HEK293T (cell line): Measurements from ENCODE around the gene KLHDC4.
A peak's percentile ranks its signal among the peaks of the same experiment; 100 is the strongest.
"Not testable (repeated sequence)": the region's sequence is repeated elsewhere in the genome, so short reads cannot be mapped to it uniquely, and the experiment has no call there.

Source experiments
- CTCF ChIA-PET: fragments of 350-600 bp; formaldehyde crosslinking; extraction: SDS; loops from one replicate; lab custom pipeline; 2021; ENCODE audit warnings: antibody characterized with exemption, inconsistent platforms; lab: Yijun Ruan, JAX
- POLR2A ChIA-PET: fragments of 350-600 bp; formaldehyde crosslinking; extraction: SDS; loops from one replicate; lab custom pipeline; 2020; ENCODE audit warnings: antibody characterized with exemption, inconsistent platforms; lab: Yijun Ruan, JAX
- DNase-seq: peaks from one replicate; pipeline ENCODE4 v3.0.0; 2012; ENCODE audit warnings: mixed read lengths; ENCODE audit errors: extremely low spot score
- ARNT ChIP-seq: fragments of 450-650 bp; IDR thresholded peaks from 2 replicates; pipeline ENCODE4 v1.6.1; 2017; ENCODE audit warnings: mild to moderate bottlenecking
- BHLHE40 ChIP-seq: fragments of 450-650 bp; IDR thresholded peaks from 2 replicates; pipeline ENCODE4 v1.6.1; 2016; ENCODE audit warnings: mild to moderate bottlenecking, moderate library complexity, borderline replicate concordance
- CTBP1 ChIP-seq: fragments of 450-650 bp; IDR thresholded peaks from 2 replicates; pipeline ENCODE4 v1.6.1; 2016; ENCODE audit warnings: borderline replicate concordance
- ELF4 ChIP-seq: fragments of 450-650 bp; IDR thresholded peaks from 2 replicates; pipeline ENCODE4 v1.6.1; 2017; ENCODE audit warnings: antibody characterized with exemption
- FOXA1 ChIP-seq: fragments of 450-650 bp; IDR thresholded peaks from 2 replicates; pipeline ENCODE4 v1.6.1; 2016; ENCODE audit warnings: mild to moderate bottlenecking
- FOXK2 ChIP-seq: fragments of 450-650 bp; IDR thresholded peaks from 2 replicates; pipeline ENCODE4 v1.6.1; 2016; ENCODE audit warnings: mild to moderate bottlenecking
- FOXM1 ChIP-seq: fragments of 450-650 bp; IDR thresholded peaks from 2 replicates; pipeline ENCODE4 v1.6.1; 2017; ENCODE audit warnings: mild to moderate bottlenecking, borderline replicate concordance
- HDGF ChIP-seq: fragments of 450-650 bp; IDR thresholded peaks from 2 replicates; pipeline ENCODE4 v1.6.1; 2017; ENCODE audit warnings: antibody characterized with exemption, borderline replicate concordance
- L3MBTL2 ChIP-seq: fragments of 450-650 bp; conservative IDR thresholded peaks from 2 replicates; pipeline ENCODE4 v1.6.1; 2016; ENCODE audit warnings: mild to moderate bottlenecking
- LEF1 ChIP-seq: fragments of 450-650 bp; IDR thresholded peaks from 2 replicates; pipeline ENCODE4 v1.6.1; 2017; ENCODE audit warnings: mild to moderate bottlenecking, borderline replicate concordance
- NFRKB ChIP-seq: fragments of 450-650 bp; IDR thresholded peaks from 2 replicates; pipeline ENCODE4 v1.6.1; 2016; ENCODE audit warnings: mild to moderate bottlenecking, moderate library complexity
- SP1 ChIP-seq: fragments of 450-650 bp; IDR thresholded peaks from 2 replicates; pipeline ENCODE4 v1.6.1; 2017
- SUZ12 ChIP-seq: fragments of 450-650 bp; IDR thresholded peaks from 2 replicates; pipeline ENCODE4 v1.6.1; 2016; ENCODE audit warnings: mild to moderate bottlenecking
- TARDBP ChIP-seq: fragments of 450-650 bp; IDR thresholded peaks from 2 replicates; pipeline ENCODE4 v1.6.1; 2016
- ZNF384 ChIP-seq: fragments of 450-650 bp; IDR thresholded peaks from 2 replicates; pipeline ENCODE4 v1.6.1; 2016
- TF ChIP-seq, protein P1 (sequence below): fragments of 450-650 bp; IDR thresholded peaks from 2 replicates; pipeline ENCODE4 v1.6.1; 2016

The KLHDC4 gene

DNA sequence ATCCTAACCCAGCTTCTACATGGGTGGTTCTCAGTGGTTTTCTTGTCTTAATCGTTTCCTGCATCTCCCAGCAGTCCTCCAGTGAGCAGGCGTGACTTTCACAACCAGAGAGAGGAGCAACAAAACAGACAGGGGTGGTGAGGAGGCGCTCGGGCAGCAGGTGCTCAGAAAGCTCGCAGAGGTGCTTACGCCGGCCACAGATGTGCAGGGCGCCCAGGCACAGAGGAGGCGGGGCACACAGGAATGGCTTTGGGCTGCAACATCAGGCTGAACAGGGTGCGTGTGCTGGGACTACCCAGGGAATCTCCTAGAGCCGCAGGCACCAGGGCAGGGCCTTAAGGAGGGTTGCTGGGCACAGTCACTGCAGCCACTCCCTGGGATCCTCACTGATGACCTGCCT, 32.6 kb downstream of the KLHDC4 start:
- no peak for DNase-seq
- POLR2A ChIA-PET = no interaction called here
- CTCF ChIA-PET = no interaction called here
- TF ChIP-seq CTBP1 = no peak
- no peak for TF ChIP-seq TARDBP
- TF ChIP-seq ZNF384 = no peak
- TF ChIP-seq NFRKB = no peak
- no peak for TF ChIP-seq FOXM1
- no peak for TF ChIP-seq HDGF
- TF ChIP-seq, protein P1, sequence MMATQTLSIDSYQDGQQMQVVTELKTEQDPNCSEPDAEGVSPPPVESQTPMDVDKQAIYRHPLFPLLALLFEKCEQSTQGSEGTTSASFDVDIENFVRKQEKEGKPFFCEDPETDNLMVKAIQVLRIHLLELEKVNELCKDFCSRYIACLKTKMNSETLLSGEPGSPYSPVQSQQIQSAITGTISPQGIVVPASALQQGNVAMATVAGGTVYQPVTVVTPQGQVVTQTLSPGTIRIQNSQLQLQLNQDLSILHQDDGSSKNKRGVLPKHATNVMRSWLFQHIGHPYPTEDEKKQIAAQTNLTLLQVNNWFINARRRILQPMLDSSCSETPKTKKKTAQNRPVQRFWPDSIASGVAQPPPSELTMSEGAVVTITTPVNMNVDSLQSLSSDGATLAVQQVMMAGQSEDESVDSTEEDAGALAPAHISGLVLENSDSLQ = no peak
- TF ChIP-seq SUZ12 = no peak
- no peak for TF ChIP-seq BHLHE40

- no peak for TF ChIP-seq SP1
- TF ChIP-seq NFRKB = no peak
- no peak for TF ChIP-seq ARNT
- TF ChIP-seq ZNF384 = no peak
- no peak for TF ChIP-seq ELF4
- TF ChIP-seq BHLHE40 = no peak
- no peak for TF ChIP-seq CTBP1
- TF ChIP-seq FOXA1 = no peak
- TF ChIP-seq HDGF = no peak
- no peak for TF ChIP-seq LEF1
- TF ChIP-seq FOXK2 = no peak
- no peak for DNase-seq
- CTCF ChIA-PET = no interaction called here
- POLR2A ChIA-PET = no interaction called here
Observed at GRCh38 chr16:87731607-87732006, 34.2 kb downstream of the KLHDC4 start.

DNA sequence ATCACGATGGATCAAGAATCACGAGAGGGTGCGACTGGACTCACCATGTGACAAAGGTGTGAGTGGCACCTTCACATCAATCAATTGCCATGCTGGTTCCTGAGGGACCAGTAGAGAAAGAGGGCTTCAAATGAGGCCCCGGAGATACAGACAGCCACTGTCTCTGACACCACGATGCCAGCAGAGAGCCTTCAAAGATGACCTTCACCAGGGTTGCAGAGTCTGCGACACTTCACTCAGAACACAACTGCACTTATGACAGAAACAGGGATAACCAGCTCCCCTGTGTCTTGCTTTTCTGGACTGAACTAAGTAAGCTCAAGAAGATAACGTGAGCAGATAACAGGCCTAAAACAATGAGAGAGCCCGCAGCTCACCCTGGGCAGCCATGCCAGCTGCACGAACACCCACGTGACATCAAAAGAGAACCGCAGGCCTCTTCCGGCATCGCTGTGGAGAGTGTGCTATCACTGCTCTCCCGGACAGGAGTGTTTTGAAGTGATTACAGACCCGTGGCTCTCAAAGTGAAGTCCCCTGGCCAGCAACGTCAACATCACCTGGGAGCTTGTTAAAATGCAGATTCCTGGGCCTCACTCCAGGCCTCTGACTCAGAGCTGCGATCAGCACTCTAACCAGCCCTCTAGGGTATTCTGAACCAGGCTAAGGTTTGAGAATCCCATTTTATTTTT, 36.4 kb downstream of the KLHDC4 start:
- ChIA-PET POLR2A (no interaction called here), CTCF (no interaction called here)
- DNase-seq = no peak
- no peak for TF ChIP-seq TARDBP
- TF ChIP-seq FOXK2 = no peak
- no peak for TF ChIP-seq ELF4
- TF ChIP-seq SP1 = no peak
- TF ChIP-seq LEF1 = no peak
- no peak for TF ChIP-seq FOXA1
- TF ChIP-seq BHLHE40 = no peak
- no peak for TF ChIP-seq NFRKB
- no peak for TF ChIP-seq L3MBTL2
- TF ChIP-seq FOXM1 = no peak
- no peak for TF ChIP-seq ARNT
- TF ChIP-seq ZNF384 = no peak
- TF ChIP-seq SUZ12 = no peak
- TF ChIP-seq, protein P1 = no peak
- TF ChIP-seq HDGF = no peak

DNA sequence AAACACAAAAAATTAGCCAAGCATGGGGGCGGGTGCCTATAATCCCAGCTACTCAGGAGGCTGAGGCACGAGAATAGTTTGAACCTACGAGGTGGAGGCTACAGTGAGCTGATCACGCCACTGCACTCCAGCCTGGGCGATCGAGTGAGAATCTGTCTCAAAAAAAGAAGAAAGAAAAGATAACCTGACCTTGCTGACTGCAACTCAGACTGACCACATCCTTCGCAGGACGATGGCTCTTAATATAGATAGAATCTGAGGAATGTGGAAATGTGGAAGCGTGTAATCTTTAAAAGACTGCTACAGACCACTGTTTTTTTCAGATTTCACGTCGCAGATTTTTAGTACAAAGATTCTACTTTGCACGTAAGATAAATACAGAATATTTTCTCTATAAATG, 37.8 kb downstream of the KLHDC4 start:
- ChIA-PET CTCF (no interaction called here), POLR2A (no interaction called here)
- TF ChIP-seq L3MBTL2 (no peak), SP1 (no peak), FOXK2 (no peak), ZNF384 (no peak), CTBP1 (no peak), NFRKB (no peak), BHLHE40 (no peak), HDGF (no peak), FOXA1 (no peak), LEF1 (no peak), ARNT (no peak), SUZ12 (no peak)
- TF ChIP-seq, protein P1 = no peak
- no peak for DNase-seq

DNA sequence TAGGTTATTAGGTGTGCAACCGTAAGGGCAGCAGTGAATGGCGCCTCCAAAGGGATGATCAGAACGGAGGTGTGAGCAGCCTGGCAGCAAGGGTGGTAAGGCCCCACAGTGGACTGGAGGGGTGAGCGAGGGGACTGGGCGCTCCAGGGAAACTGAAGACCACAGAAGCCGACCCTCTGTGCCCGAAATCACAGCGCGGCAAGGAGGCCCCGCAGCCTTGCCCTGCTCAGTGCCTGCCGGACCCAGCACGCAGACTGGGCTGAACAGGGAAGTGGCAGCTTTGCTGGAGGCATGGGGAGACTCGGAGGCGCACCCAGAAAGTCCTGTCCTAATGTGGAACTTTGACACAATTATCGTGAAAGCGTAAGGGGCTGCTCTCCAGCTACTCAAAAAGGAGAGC, 38.4 kb downstream of the KLHDC4 start:
- CTCF ChIA-PET = no interaction called here
- TF ChIP-seq SUZ12 (no peak), FOXK2 (no peak)
- DNase-seq = no peak
- POLR2A ChIA-PET = no interaction called here

DNA sequence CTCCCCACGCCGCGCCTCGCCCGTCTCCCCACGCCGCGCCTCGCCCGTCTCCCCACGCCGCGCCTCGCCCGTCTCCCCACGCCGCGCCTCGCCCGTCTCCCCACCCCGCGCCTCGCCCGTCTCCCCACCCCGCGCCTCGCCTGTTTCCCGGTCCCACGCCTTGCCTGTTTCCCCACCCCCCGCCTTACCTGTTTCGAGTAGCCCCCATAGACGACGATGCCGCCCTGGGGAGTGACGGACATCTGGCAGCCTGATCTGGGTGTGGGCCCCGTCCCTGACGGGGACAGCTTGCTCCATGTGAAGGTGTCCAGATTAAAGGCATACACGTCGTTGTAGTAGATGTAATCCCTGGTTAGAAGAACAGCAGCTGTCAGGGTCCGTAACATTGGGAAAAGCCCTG, 39.2 kb downstream of the KLHDC4 start:
- CTCF ChIA-PET, POLR2A ChIA-PET, DNase-seq: not testable (repeated sequence)

- peak; percentile 44; the same call in 1 of the 2 replicates for TF ChIP-seq L3MBTL2
- no peak for TF ChIP-seq SP1
- TF ChIP-seq ELF4 = no peak
- no peak for TF ChIP-seq ZNF384
- CTCF ChIA-PET = no interaction called here
Observed at GRCh38 chr16:87725596-87726235, 40.1 kb downstream of the KLHDC4 start.

More at GRCh38 chr16:87725596-87726235, 40.1 kb downstream of the KLHDC4 start:
- DNase-seq = peak; percentile 34
- POLR2A ChIA-PET = no interaction called here
